ENCODE data around the gene GABBR2.
"Not testable (repeated sequence)": the region's sequence is repeated elsewhere in the genome, so short reads cannot be mapped to it uniquely, and the experiment has no call there.

Gene GABBR2

GRCh38 chr9:98310752-98311392, 397.9 kb downstream of the GABBR2 start:
- DNase-seq: no peak

GRCh38 chr9:98306384-98307145, 402.2 kb downstream of the GABBR2 start:
- no peak for DNase-seq

DNA sequence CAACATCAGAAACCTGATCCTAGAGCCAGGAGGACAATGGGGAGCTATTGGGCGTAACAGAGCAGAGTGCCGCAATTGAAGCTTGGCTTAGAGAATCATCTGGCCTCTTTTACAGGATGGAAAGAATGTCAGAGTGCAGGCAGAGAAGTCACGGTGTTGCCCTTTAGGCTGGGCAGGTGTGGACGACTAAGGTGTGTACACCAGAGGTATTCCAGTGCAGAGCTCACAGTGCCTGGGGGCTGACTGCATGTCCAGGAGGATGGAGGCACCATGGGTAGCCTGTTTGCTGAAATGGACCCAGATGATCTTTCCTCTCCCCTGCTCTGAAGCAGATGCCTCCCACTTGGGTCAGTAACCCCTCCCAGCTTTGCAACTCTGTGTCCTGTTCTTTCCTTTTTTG, 404.4 kb downstream of the GABBR2 start:
- DNase-seq: no peak

GRCh38 chr9:98303633-98304125, 405.1 kb downstream of the GABBR2 start:
- no peak for DNase-seq

DNA sequence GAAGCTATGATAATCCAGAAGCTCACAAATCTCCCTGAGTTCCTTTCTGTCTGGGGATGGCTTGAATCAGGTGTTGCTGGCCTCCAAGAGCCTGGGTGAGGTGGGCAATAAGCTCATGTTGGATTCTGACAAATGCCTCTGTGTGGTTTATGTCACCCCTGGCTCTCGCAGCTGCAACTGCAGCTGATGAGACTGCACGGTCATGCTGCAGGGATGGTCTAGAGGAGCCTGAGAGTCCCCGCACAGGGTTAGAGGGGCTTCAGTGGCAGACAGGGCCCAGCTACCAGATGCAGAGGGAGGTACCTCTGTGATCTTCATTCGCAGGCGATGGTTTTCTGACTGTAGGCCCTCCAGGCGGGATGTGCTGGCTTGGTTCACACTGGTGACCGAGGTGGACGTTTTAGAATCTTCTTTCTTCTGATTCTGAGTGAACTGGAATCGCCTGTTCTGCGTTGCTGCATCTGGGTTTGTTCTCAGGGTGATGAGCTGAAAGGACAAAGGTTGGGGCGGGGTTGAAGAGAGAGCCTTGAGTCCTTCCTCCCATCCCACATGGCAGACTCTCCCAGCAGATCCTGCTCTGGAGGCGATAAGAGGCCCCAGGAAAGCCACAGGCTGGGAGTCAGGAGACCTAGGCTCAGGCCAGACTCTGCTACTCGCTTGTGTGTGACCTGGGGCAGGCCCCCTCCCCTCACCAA, 405.6 kb downstream of the GABBR2 start:
- no peak for DNase-seq

DNA sequence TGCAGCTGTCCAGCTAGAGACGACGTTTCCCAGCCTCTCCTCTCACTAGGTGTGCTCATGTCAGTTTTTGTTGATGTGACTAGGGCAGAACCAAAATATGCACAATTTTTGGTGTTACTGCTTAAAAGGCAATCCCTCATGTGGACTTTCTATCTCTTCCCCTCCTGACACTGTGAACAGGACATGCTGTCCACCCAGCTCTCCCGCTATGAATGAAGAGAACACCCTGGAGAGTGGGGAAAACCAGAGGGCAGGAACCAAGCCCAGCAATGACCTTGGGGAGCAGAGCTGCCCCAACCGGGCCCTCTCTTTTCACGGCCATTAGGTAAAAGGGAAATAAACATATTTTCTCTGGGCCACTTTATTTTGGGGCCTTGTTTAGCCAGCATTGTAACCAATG, 406.6 kb downstream of the GABBR2 start:
- DNase-seq: no peak

DNA sequence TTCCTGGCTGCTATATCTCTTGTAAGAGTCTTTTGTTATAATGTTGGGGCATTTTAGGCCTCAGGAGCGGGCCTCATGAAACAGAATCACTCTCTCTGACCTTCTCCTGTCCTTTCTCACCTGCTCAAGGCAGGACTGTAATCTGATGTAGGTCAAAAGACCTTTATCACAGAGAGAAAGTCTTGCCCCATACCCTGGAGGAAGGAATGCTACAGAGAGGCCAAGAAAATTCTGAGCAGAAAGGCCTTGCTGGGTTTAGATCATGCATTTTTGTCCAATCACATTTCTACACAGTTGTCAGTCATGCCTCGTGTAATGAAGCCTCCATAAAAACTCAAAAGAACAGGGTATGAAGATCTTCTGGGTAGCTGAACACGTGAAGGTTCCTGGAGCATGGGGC, 408.1 kb downstream of the GABBR2 start:
- no peak for DNase-seq

GRCh38 chr9:98298476-98298875, 410.3 kb downstream of the GABBR2 start:
- no peak for DNase-seq

GRCh38 chr9:98295824-98296223, 412.9 kb downstream of the GABBR2 start:
- no peak for DNase-seq

GRCh38 chr9:98291820-98292219, 416.9 kb downstream of the GABBR2 start:
- no peak for DNase-seq

- DNase-seq: no peak
These were observed 418.3 kb downstream of the GABBR2 start for GRCh38 chr9:98290411-98290810.

DNA sequence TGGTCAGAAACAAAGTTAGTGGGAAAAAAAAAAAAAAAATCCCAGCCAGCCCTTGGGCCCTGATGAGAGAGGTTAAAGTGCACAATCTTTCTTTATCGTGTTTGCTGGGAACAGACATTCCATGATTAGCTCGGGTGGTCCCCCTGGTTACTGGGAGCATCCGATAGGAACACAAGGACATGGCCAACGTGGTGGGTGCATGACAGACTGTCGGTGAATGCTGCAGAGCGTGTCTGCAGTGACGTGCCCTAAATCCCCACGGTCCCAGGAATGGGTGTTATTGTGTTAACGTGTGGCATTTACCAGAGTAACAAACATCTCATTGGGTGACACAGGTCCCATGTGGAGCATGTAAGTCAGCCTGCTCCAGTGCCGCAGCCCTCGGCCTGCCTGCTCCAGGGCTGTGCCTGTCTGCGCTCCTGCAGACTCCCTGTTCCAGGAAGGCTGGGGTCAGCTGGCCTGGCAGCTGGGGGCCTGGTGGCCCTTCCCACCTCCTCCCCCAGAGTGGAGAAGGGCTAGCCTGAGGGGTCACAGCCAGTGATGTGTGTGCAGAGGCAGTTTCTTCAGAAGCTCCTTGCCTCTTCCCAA, 419.0 kb downstream of the GABBR2 start:
- no peak for DNase-seq

DNA sequence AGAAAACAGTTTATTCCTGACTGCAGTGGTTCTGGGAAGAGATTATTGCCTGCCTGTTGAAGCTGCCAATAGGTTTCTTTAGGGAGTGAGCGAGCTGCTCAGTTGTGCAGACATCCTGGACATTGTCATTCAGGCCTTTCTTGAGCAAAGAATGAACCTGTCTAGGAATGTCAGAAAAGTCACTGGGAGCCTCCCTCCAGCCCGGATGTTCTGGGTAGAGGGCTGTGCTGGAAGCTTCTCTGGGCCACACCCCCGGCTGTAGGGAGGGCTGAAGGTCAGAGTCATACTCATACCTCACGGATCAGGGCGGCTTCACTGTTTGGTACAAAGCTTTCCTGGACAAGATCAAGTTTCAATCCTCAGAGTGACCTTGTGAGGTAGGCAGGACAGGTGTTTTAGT, 419.9 kb downstream of the GABBR2 start:
- no peak for DNase-seq

GRCh38 chr9:98287384-98287783, 421.4 kb downstream of the GABBR2 start:
- DNase-seq: no peak

DNA sequence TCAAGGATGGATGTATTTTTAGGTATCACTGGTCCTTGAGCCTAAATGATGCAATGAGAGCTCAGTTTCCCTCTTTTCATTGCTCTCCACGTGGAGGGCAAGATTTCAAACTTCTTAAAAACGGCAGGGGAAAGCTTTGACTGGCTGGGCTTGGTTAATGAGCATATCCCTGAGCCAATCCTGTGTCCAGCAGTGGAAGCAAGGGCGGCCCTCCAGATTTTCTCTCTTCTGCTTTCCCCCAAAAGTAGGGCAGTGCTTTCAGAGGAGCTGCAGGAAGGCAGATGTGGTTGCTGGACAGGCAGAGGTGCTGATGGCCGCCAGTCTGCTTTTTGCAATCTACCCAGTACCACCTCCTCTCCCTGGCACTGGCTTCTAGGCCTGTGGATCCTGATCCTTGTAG, 423.3 kb downstream of the GABBR2 start:
- no peak for DNase-seq

DNA sequence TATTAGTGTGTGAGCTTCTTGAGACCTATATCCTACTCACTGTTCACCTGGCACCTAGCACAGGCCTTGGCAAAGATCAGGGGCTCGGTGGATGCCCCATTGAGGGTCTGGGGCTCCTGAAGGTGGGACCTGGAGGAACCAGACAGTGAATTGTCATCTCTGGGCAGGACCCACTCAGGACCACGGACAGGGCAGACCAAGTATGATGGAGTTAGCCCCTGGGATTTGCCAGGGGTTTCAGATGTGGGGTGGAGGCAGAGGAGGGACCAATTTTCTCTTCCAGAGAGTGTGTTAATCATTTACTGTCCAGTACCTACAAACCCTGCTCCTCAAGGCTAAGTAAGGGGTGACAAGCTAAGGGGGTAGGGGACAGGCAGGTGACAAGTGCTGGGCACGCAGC, 424.0 kb downstream of the GABBR2 start:
- no peak for DNase-seq

GRCh38 chr9:98283143-98283542, 425.6 kb downstream of the GABBR2 start:
- DNase-seq: not testable (repeated sequence)

GRCh38 chr9:98281281-98281680, 427.5 kb downstream of the GABBR2 start:
- DNase-seq: no peak

- DNase-seq: no peak
These were observed 428.2 kb downstream of the GABBR2 start for GRCh38 chr9:98280574-98280973.

DNA sequence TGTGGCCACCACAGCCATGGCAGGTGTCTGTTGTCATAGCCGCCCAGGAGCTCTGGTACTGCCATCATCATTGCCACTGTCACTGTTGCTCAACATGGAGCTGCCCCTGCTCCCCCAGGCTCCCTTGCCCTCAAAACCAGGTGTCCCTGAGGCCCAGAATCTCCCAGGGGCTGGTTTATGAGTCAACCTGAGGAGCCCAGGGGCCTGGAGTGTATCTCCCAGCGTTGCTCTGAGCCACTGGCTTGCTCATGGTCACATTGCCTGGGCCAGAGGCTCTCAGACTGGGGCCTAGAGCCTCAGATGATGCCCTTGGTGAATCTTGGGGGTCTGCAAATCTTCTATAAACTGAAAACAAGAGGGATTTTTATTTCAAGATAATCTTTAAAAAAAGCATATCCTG, 428.6 kb downstream of the GABBR2 start:
- DNase-seq: no peak

DNA sequence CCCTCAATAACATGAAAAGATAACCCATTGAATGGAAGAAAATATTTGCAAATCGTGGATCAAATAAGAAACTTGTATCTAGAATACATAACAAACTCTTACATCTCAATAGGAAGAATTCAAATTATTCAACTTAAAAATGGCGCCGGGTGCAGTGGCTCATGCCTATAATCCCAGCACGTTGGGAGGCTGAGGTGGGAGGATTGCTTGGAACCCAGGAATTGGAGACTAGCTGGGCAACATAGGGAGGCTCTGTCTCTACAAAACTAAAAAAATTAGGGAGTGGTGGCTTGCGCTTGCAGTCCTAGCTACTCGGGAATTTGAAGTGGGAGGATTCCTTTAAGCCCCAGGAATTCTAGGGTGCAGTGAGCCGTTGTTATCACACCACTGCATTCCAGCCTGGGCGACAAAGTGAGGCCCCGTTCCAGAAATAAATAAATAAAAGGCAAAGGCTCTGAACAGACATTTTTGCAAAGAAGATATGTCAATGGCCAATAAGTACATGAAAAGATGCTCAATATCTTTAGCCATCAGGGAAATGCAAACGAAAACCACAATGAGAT, 431.7 kb downstream of the GABBR2 start:
- DNase-seq: no peak

DNA sequence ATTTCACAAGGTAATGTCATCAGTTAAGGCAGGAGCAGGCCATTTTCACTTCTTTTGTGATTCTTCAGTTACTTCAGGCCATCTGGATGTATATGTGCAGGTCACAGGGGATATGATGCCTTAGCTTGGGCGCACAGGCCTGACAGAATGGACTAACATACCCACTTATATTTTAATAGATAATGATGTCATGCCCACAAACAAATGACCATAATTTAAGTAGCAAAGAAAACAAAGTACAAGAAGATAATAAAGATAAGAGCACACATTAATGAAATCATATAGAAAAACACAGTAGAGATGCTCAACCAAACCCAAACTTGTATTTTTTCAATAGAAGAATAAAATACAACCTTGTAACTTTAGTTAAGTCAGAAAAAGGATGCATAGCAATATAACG, 433.6 kb downstream of the GABBR2 start:
- no peak for DNase-seq

DNA sequence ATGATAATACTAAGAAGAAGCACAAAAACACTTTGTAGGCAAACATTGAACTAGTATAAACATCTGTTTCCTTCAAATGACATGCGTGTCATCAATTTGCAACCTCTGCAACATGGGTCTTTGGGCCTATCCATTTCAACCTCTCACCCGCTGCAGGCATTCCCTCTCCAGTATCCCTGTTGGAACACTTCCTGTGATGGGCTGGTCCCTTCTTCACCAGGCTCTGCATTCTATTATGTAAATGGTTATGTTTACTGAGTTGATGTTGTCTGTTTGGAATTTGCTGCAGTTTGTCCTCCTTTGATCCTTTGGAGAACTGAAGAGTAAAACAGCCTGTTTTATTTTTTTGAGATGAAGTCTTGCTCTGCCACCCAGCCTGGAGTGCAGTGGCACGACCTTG, 436.7 kb downstream of the GABBR2 start:
- no peak for DNase-seq

Measured in NCI-H446 treated with DMSO at 0.1 percent for 48 hours (cell line).